Stomach (tissue), 9 donors: Measurements from ENCODE around the gene OR52K1. TPM values are rescaled to one million over a fixed set of nuclear protein-coding genes. Genes with fewer than 3 reads are reported as not detected.

Experiments
- DNase-seq, 2 donors: peaks; one replicate each; pipeline versions ENCODE4 v3.0.0 to v3.0.0-alpha.2; 2013 to 2019
- H3K27ac ChIP-seq, 5 donors: fragments of 200-600 bp in 4 of 5; sonication (generic) in 4 of 5; one replicate each; pipeline ENCODE4 v1.5.1; 2013 to 2019; ENCODE audit warnings: mild to moderate bottlenecking in 1 of 5, moderate library complexity in 1 of 5
- H3K27me3 ChIP-seq, 3 donors: fragments of 200-600 bp; sonication (generic); one replicate each; pipeline ENCODE4 v1.5.1; 2017 to 2019; ENCODE audit warnings: mixed run types in 1 of 3
- H3K36me3 ChIP-seq, 4 donors: fragments of 200-600 bp; sonication (generic); 1 replicate in 3 of 4; 2 replicates in 1 of 4; pipeline ENCODE4 v1.5.1; 2016 to 2019
- H3K4me1 ChIP-seq, 4 donors: fragments of 200-600 bp; sonication (generic); one replicate each; pipeline ENCODE4 v1.5.1; 2016 to 2019
- H3K4me3 ChIP-seq, 4 donors: fragments of 200-600 bp; sonication (generic) in 3 of 4; one replicate each; pipeline ENCODE4 v1.5.1; 2016 to 2019; ENCODE audit warnings: mild to moderate bottlenecking in 1 of 4
- H3K9me3 ChIP-seq, 4 donors: fragments of 200-600 bp; sonication (generic); one replicate each; pipeline ENCODE4 v1.5.1; 2016 to 2019
- CTCF ChIP-seq, 7 experiments: fragments of 450-650 bp in 4 of 7; fragments of 200-600 bp in 3 of 7; sonication (generic) in 3 of 7; IDR thresholded peaks; one replicate each; pipeline ENCODE4 v1.5.1; 2016 to 2019; ENCODE audit warnings: antibody characterized with exemption in 7 of 7, control low read depth in 2 of 7, mild to moderate bottlenecking in 1 of 7
- EP300 ChIP-seq: sonication (generic); formaldehyde crosslinking; IDR thresholded peaks from one replicate; pipeline ENCODE4 v1.6.1; 2017; ENCODE audit warnings: antibody characterized with exemption
- POLR2A ChIP-seq, 4 donors: fragments of 450-650 bp; IDR thresholded peaks; one replicate each; pipeline ENCODE4 v1.6.1; 2016; ENCODE audit warnings: antibody characterized with exemption in 4 of 4, control low read depth in 2 of 4, mild to moderate bottlenecking in 1 of 4, moderate library complexity in 1 of 4
- POLR2AphosphoS5 ChIP-seq, 3 donors: sonication (generic); formaldehyde crosslinking; IDR thresholded peaks; one replicate each; pipeline ENCODE4 v1.6.1; 2016; ENCODE audit warnings: antibody characterized with exemption in 3 of 3
- WGBS, 5 donors: extraction: QIAGEN DNeasy Blood & Tissue Kit in 3 of 5; methylation state at CpG; one replicate each; pipeline versions ENCODE4 v1.1.5 to v1.1.7; 2013 to 2018; 5-methylcytosine and 5-hydroxymethylcytosine counted together
- intact Hi-C: fragments of 100-400 bp; cut with DNase I; formaldehyde crosslinking; loops from one replicate; pipeline ENCODE4 v1.15.1; 2023; ENCODE audit warnings: low total_unique reads
- polyA plus RNA-seq, 3 donors: library from polyadenylated mRNA; stranded (reverse); fragments of 200-250 nt; gene quantifications; one replicate each; pipeline ENCODE4 v1.2.3, GENCODE V29; 2013
- total RNA-seq, 5 donors: library from RNA; depleted of rRNA; stranded (reverse); fragments of >200 nt; gene quantifications; one replicate each; pipeline versions ENCODE4 v1.1.0 to v1.2.3, GENCODE V29; 2014 to 2016
- donor health status: healthy with polysubstance abuse.
- donor health status: Bipolar disorder and iron deficiency.
- donor health status: healthy.

Gene OR52K1
- total and polyA plus RNA-seq, 8 donors = not detected

- no peaks in the 10 kb centered on the region for H3K36me3 ChIP-seq
- TF ChIP-seq EP300 = no peak
- TF ChIP-seq POLR2AphosphoS5 (IDR thresholded peaks at IDR 0.05) = no peak
- TF ChIP-seq CTCF (IDR thresholded peaks at IDR 0.05) = no peak
- TF ChIP-seq POLR2A (IDR thresholded peaks at IDR 0.05) = no peak
- intact Hi-C loops = no loop called here
- DNase-seq = no peak
- H3K4me3 ChIP-seq = no peak within 1 kb of the TSS
- peaks cover 0 to 5% (median 1%) of the 10 kb centered on the region in 4 donors for H3K9me3 ChIP-seq
- H3K4me1 ChIP-seq = no peaks in the 10 kb centered on the region
- no peak within 1 kb of the TSS for H3K27ac ChIP-seq
- no peaks in the 10 kb centered on the region for H3K27me3 ChIP-seq
These were observed 33.5 kb upstream of the OR52K1 start, which contains the start of gene OR52K2 for GRCh38 chr11:4448995-4449394. OR52K2 (plus strand) TSS chr11:4449295; CDS start chr11:4449340, 45 bp downstream.

- Histone ChIP-seq H3K4me1 (no peaks in the 10 kb centered on the region), H3K27me3 (no peaks in the 10 kb centered on the region), H3K36me3 (no peaks in the 10 kb centered on the region), H3K4me3 (no peak overlapping the region), H3K9me3 (peaks cover 0 to 11% (median 8%) of the 10 kb centered on the region in 4 donors), H3K27ac (no peak overlapping the region)
- intact Hi-C loops = no loop called here
- no peak for TF ChIP-seq CTCF (IDR thresholded peaks at IDR 0.05)
- no peak for TF ChIP-seq POLR2AphosphoS5 (IDR thresholded peaks at IDR 0.05)
- no peak for TF ChIP-seq POLR2A (IDR thresholded peaks at IDR 0.05)
- TF ChIP-seq EP300 = no peak
- 51 to 85% (median 76%) methylated on average over 3 of the region's 3 CpGs for WGBS, 5 donors
- DNase-seq = no peak
These were observed 29.3 kb upstream of the OR52K1 start for GRCh38 chr11:4453118-4453517.

DNA sequence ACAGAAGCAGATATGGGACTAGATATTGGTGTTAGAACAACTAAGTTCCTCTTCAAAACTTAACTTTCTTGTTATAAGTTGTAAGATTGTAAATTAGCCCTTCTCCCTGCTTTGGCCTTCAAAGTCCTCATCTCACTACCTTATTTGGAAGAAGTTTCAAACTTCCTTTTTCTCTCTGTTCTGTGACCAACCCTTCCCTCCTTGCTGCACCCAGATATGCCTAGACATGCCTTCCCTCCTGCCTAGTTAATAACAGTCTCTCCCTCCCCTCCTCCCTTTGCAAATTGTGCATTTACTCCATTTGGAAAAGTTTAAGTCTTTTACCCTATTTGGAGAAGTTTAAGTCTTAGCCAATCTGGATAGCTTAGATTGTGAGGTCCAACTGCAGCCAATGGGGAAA lies 28.4 kb upstream of the OR52K1 start:
- no peak overlapping the region for H3K4me3 ChIP-seq
- DNase-seq = no peak
- TF ChIP-seq POLR2A (IDR thresholded peaks at IDR 0.05) = no peak
- TF ChIP-seq EP300 = no peak
- no peak for TF ChIP-seq POLR2AphosphoS5 (IDR thresholded peaks at IDR 0.05)
- TF ChIP-seq CTCF (IDR thresholded peaks at IDR 0.05) = no peak
- no peak overlapping the region for H3K27ac ChIP-seq
- peaks cover 0 to 2% (median 0%) of the 10 kb centered on the region in 4 donors for H3K4me1 ChIP-seq
- no peaks in the 10 kb centered on the region for H3K36me3 ChIP-seq
- H3K27me3 ChIP-seq = no peaks in the 10 kb centered on the region
- H3K9me3 ChIP-seq = peaks cover 0 to 11% (median 8%) of the 10 kb centered on the region in 4 donors
- intact Hi-C loops = no loop called here

- Histone ChIP-seq H3K27ac (no peak overlapping the region), H3K36me3 (no peaks in the 10 kb centered on the region), H3K4me1 (peaks cover 0 to 10% (median 0%) of the 10 kb centered on the region in 4 donors), H3K27me3 (no peaks in the 10 kb centered on the region), H3K4me3 (no peak overlapping the region), H3K9me3 (peaks cover 0 to 11% (median 8%) of the 10 kb centered on the region in 4 donors)
- WGBS, 5 donors = 30 to 48% (median 41%) methylated on average over 1 of the region's 1 CpG
- TF ChIP-seq CTCF (IDR thresholded peaks at IDR 0.05) (no peak), POLR2A (IDR thresholded peaks at IDR 0.05) (no peak), EP300 (no peak), POLR2AphosphoS5 (IDR thresholded peaks at IDR 0.05) (no peak)
- peak in 1 of 2 donors; percentile 13 for DNase-seq
- intact Hi-C loops = no loop called here
These were observed 27.0 kb upstream of the OR52K1 start for GRCh38 chr11:4455419-4455818.
